ENCODE results near the gene DPH2.

Gene DPH2

GRCh38 chr1:43981135-43981491 is 11.3 kb downstream of the DPH2 start:
- H3K4me2 ChIP-seq (ENCODE audit: insufficient read depth, low read length) = no peak overlapping the region
- no peak overlapping the region for H2AFZ ChIP-seq (ENCODE audit: low read depth, low read length)
- H3K36me3 ChIP-seq (ENCODE audit: insufficient read depth, low read length) = peaks cover 24% of the 10 kb centered on the region
- no peaks in the 10 kb centered on the region for H3K9me3 ChIP-seq (ENCODE audit: insufficient read depth, low read length, severe bottlenecking)
- TF ChIP-seq EZH2 (IDR thresholded peaks at IDR 0.05; ENCODE audit: borderline replicate concordance, low read depth, low read length, severe bottlenecking) (no peak), CTCF (IDR thresholded peaks at IDR 0.05; ENCODE audit: borderline replicate concordance, extremely low read depth, low read length, poor library complexity, severe bottlenecking) (no peak)
- no peak for DNase-seq
- H3K9ac ChIP-seq (ENCODE audit: low read depth, low read length) = no peak overlapping the region
- peaks cover 11% of the 10 kb centered on the region for H3K79me2 ChIP-seq (ENCODE audit: insufficient read depth, low read length)
- no peak for ATAC-seq (ENCODE audit: insufficient read depth, low read depth)
- peaks cover 7% of the 10 kb centered on the region for H3K27me3 ChIP-seq (ENCODE audit: insufficient read depth, low read length, poor library complexity)
- no peak overlapping the region for H3K4me3 ChIP-seq (ENCODE audit: low read depth in 1 of 2, low read length in 2 of 2)
- H4K20me1 ChIP-seq (ENCODE audit: insufficient read depth, low read length) = peaks cover 26% of the 10 kb centered on the region
- H3K4me1 ChIP-seq (ENCODE audit: insufficient read depth, low read length) = peaks cover 29% of the 10 kb centered on the region
- H3K27ac ChIP-seq (ENCODE audit: low read length) = no peak overlapping the region

- peaks cover 20% of the 10 kb centered on the region for H4K20me1 ChIP-seq (ENCODE audit: insufficient read depth, low read length)
- ATAC-seq (ENCODE audit: insufficient read depth, low read depth) = no peak
- H3K9ac ChIP-seq (ENCODE audit: low read depth, low read length) = no peak overlapping the region
- H3K79me2 ChIP-seq (ENCODE audit: insufficient read depth, low read length) = peaks cover 6% of the 10 kb centered on the region
- peaks cover 19% of the 10 kb centered on the region for H3K36me3 ChIP-seq (ENCODE audit: insufficient read depth, low read length)
- no peak for TF ChIP-seq CTCF (IDR thresholded peaks at IDR 0.05; ENCODE audit: borderline replicate concordance, extremely low read depth, low read length, poor library complexity, severe bottlenecking)
- no peak for TF ChIP-seq EZH2 (IDR thresholded peaks at IDR 0.05; ENCODE audit: borderline replicate concordance, low read depth, low read length, severe bottlenecking)
- no peak overlapping the region for H3K27ac ChIP-seq (ENCODE audit: low read length)
- H3K4me1 ChIP-seq (ENCODE audit: insufficient read depth, low read length) = peaks cover 24% of the 10 kb centered on the region
- H3K27me3 ChIP-seq (ENCODE audit: insufficient read depth, low read length, poor library complexity) = peaks cover 7% of the 10 kb centered on the region
- no peak for DNase-seq
- no peak overlapping the region for H2AFZ ChIP-seq (ENCODE audit: low read depth, low read length)
- no peak overlapping the region for H3K4me3 ChIP-seq (ENCODE audit: low read depth in 1 of 2, low read length in 2 of 2)
- no peaks in the 10 kb centered on the region for H3K9me3 ChIP-seq (ENCODE audit: insufficient read depth, low read length, severe bottlenecking)
- no peak overlapping the region for H3K4me2 ChIP-seq (ENCODE audit: insufficient read depth, low read length)
These were observed 11.8 kb downstream of the DPH2 start for GRCh38 chr1:43981636-43982035.

- Histone ChIP-seq H3K27ac (ENCODE audit: low read length) (no peak overlapping the region), H3K27me3 (ENCODE audit: insufficient read depth, low read length, poor library complexity) (peaks cover 11% of the 10 kb centered on the region), H3K4me3 (ENCODE audit: low read depth in 1 of 2, low read length in 2 of 2) (no peak overlapping the region), H3K4me1 (ENCODE audit: insufficient read depth, low read length) (peaks cover 18% of the 10 kb centered on the region), H3K9me3 (ENCODE audit: insufficient read depth, low read length, severe bottlenecking) (no peaks in the 10 kb centered on the region), H3K79me2 (ENCODE audit: insufficient read depth, low read length) (no peaks in the 10 kb centered on the region), H2AFZ (ENCODE audit: low read depth, low read length) (no peak overlapping the region), H4K20me1 (ENCODE audit: insufficient read depth, low read length) (peaks cover 14% of the 10 kb centered on the region), H3K36me3 (ENCODE audit: insufficient read depth, low read length) (peaks cover 13% of the 10 kb centered on the region), H3K9ac (ENCODE audit: low read depth, low read length) (no peak overlapping the region), H3K4me2 (ENCODE audit: insufficient read depth, low read length) (no peak overlapping the region)
- no peak for DNase-seq
- ATAC-seq (ENCODE audit: insufficient read depth, low read depth) = no peak
- TF ChIP-seq EZH2 (IDR thresholded peaks at IDR 0.05; ENCODE audit: borderline replicate concordance, low read depth, low read length, severe bottlenecking) (no peak), CTCF (IDR thresholded peaks at IDR 0.05; ENCODE audit: borderline replicate concordance, extremely low read depth, low read length, poor library complexity, severe bottlenecking) (no peak)
These were observed 12.4 kb downstream of the DPH2 start for GRCh38 chr1:43982241-43982640.

GRCh38 chr1:43982808-43983207 is 13.0 kb downstream of the DPH2 start:
- DNase-seq = no peak
- Histone ChIP-seq H3K79me2 (ENCODE audit: insufficient read depth, low read length) (no peaks in the 10 kb centered on the region), H3K27ac (ENCODE audit: low read length) (no peak overlapping the region), H3K36me3 (ENCODE audit: insufficient read depth, low read length) (peaks cover 7% of the 10 kb centered on the region), H3K4me2 (ENCODE audit: insufficient read depth, low read length) (no peak overlapping the region), H4K20me1 (ENCODE audit: insufficient read depth, low read length) (peaks cover 9% of the 10 kb centered on the region), H3K9me3 (ENCODE audit: insufficient read depth, low read length, severe bottlenecking) (no peaks in the 10 kb centered on the region), H3K9ac (ENCODE audit: low read depth, low read length) (no peak overlapping the region), H3K27me3 (ENCODE audit: insufficient read depth, low read length, poor library complexity) (peaks cover 11% of the 10 kb centered on the region), H3K4me3 (ENCODE audit: low read depth in 1 of 2, low read length in 2 of 2) (no peak overlapping the region), H2AFZ (ENCODE audit: low read depth, low read length) (no peak overlapping the region), H3K4me1 (ENCODE audit: insufficient read depth, low read length) (peaks cover 13% of the 10 kb centered on the region)
- no peak for TF ChIP-seq EZH2 (IDR thresholded peaks at IDR 0.05; ENCODE audit: borderline replicate concordance, low read depth, low read length, severe bottlenecking)
- TF ChIP-seq CTCF (IDR thresholded peaks at IDR 0.05; ENCODE audit: borderline replicate concordance, extremely low read depth, low read length, poor library complexity, severe bottlenecking) = no peak
- no peak for ATAC-seq (ENCODE audit: insufficient read depth, low read depth)

Measured in DND-41 (cell line).